NT2/D1 (cell line): ENCODE measurements around the gene ULK1.

Experiments used
- DNase-seq: peaks from one replicate; pipeline ENCODE4 v3.0.0-alpha.2; 2011; ENCODE audit warnings: low read depth, low spot score
- H3K27me3 ChIP-seq: 2 replicates; pipeline ENCODE4 v1.6.0; 2011; ENCODE audit warnings: mild to moderate bottlenecking; ENCODE audit not compliant: insufficient read length, insufficient read depth
- H3K36me3 ChIP-seq: 2 replicates; pipeline ENCODE4 v1.6.1; 2011; ENCODE audit warnings: mild to moderate bottlenecking, low read length, mixed read lengths; ENCODE audit not compliant: insufficient read depth, insufficient read length
- H3K4me1 ChIP-seq: 2 replicates; pipeline ENCODE4 v1.5.1; 2011; ENCODE audit not compliant: insufficient read depth, insufficient read length
- H3K4me3 ChIP-seq: 2 replicates; pipeline ENCODE4 v1.5.1; 2011; ENCODE audit warnings: low read depth; ENCODE audit not compliant: insufficient read length
- H3K9ac ChIP-seq: 2 replicates; pipeline ENCODE4 v1.6.0; 2011; ENCODE audit warnings: low read depth; ENCODE audit not compliant: insufficient read length
- H3K9me3 ChIP-seq: 2 replicates; pipeline ENCODE4 v1.5.1; 2011; ENCODE audit warnings: mild to moderate bottlenecking, low read length; ENCODE audit not compliant: insufficient read depth
- SUZ12 ChIP-seq: IDR thresholded peaks from 2 replicates; pipeline ENCODE4 v1.6.1; 2011; ENCODE audit not compliant: insufficient read length, insufficient read depth; ENCODE audit errors: extremely low read depth
- YY1 ChIP-seq: IDR thresholded peaks from 2 replicates; pipeline ENCODE4 v1.6.1; 2011; ENCODE audit not compliant: insufficient read length, insufficient read depth
- ZNF274 ChIP-seq: IDR thresholded peaks from 2 replicates; pipeline ENCODE4 v1.6.1; 2011; ENCODE audit warnings: mild to moderate bottlenecking, low read depth, low read length

ULK1 gene

DNA sequence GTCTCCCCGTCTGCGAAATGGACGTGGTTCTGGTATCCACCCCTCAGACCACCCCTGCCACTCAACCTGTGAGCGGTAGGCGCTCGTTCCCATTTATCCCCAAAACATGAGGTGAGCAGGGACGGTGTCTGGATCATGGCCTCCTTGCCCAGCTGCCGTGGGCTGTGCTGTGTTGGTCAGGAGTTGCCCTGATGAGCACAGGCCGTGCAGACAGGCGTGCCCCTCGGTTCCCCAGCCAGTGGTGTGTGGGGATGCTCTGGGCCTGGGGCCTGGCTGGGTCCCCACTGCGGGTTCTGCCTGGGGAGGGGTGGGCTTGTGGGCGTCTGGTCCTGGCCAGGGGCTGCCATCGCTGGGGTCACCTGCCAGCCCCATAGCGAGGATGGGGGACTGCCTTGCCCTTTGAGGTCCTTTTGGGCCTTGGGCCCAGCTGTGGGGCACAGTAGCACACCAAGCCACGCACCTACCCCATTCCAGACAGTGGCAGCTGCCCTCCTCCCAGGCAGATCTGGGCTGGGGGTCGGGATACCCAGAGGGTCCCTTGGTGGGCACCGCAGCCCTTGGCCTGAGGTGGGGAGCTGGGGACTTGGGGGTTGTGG lies 23.4 kb downstream of the ULK1 start:
- TF ChIP-seq ZNF274 (no peak), YY1 (no peak), SUZ12 (no peak)
- Histone ChIP-seq H3K9me3 (no peaks in the 10 kb centered on the region), H3K27me3 (no peaks in the 10 kb centered on the region), H3K4me1 (peaks cover 2% of the 10 kb centered on the region), H3K9ac (no peak overlapping the region), H3K36me3 (peaks cover 79% of the 10 kb centered on the region), H3K4me3 (no peak overlapping the region)
- DNase-seq = no peak

DNA sequence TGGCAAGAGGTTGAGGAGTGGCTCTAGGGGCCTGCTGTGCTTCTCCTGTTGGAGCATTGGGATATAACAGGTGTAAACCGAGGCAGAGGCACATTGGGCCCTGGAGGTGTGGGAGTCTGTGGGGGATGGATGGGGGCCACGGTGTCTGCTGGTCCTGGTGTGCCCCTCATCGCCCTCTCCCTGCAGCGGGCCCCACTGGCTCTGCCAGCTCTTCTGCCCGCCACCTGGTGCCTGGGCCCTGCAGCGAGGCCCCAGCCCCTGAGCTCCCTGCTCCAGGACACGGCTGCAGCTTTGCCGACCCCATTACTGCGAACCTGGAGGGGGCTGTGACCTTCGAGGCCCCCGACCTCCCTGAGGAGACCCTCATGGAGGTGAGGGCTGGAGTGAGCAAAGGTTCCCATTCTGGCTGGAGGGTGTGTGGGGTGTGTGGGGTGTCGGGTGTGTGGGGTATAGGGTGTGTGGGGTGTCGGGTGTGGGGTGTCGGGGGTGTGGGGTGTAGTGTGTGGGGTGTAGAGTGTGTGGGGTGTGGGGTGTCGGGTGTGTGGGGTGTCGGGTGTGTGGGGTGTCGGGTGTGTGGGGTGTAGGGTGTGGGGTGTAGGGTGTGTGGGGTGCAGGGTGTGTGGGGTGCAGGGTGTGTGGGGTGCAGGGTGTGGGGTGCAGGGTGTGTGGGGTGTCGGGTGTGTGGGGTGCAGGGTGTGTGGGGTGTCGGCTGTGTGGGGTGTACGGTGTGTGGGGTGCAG lies 24.1 kb downstream of the ULK1 start:
- no peaks in the 10 kb centered on the region for H3K4me1 ChIP-seq
- peaks cover 78% of the 10 kb centered on the region for H3K36me3 ChIP-seq
- H3K4me3 ChIP-seq = no peak overlapping the region
- no peak overlapping the region for H3K9ac ChIP-seq
- H3K27me3 ChIP-seq = no peaks in the 10 kb centered on the region
- no peak for TF ChIP-seq ZNF274
- no peak for TF ChIP-seq YY1
- no peak for TF ChIP-seq SUZ12
- no peak for DNase-seq
- no peaks in the 10 kb centered on the region for H3K9me3 ChIP-seq

DNA sequence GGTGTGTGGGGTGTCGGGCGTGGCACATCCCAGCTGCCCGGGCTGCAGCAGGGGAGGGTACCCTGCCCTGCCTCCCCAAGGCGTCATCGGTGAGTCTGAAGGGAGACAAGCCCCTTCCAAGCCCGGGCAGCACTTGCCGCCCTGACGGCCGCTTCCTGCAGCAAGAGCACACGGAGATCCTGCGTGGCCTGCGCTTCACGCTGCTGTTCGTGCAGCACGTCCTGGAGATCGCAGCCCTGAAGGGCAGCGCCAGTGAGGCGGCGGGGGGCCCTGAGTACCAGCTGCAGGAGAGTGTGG lies 24.6 kb downstream of the ULK1 start:
- Histone ChIP-seq H3K36me3 (peaks cover 74% of the 10 kb centered on the region), H3K9me3 (no peaks in the 10 kb centered on the region), H3K4me3 (no peak overlapping the region), H3K27me3 (no peaks in the 10 kb centered on the region), H3K4me1 (no peaks in the 10 kb centered on the region), H3K9ac (no peak overlapping the region)
- DNase-seq = no peak
- TF ChIP-seq YY1 (no peak), ZNF274 (no peak), SUZ12 (no peak)

DNA sequence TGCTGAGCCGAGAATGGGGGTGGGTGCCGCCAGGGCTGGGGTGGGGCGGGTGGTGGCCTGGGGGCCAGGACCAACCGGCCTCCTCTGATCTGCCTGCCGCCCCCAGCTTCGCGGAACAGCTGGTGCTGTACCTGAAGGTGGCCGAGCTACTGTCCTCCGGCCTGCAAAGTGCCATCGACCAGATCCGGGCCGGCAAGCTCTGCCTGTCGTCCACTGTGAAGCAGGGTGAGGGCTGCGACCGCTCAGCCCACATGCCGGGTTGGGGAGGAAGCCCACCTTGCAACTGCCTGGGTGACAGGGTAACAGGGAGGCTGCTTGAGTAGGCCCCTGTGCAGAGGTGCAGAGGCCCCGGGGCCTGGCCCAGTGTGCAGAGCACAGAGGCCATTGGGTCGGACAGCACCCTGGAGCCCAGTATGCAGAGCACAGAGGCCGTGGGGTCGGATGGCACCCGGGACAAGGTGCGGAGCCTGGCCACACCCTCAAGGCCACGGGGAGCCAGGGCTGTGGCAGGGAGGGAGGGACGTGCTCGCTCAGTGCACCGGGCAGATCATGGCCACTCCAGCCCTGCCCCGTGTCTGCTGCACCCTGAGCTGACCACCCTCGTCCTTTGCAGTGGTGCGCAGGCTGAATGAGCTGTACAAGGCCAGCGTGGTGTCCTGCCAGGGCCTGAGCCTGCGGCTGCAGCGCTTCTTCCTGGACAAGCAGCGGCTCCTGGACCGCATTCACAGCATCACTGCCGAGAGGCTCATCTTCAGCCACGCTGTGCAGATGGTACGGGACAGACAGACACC lies 25.1 kb downstream of the ULK1 start:
- no peaks in the 10 kb centered on the region for H3K4me1 ChIP-seq
- H3K4me3 ChIP-seq = no peak overlapping the region
- TF ChIP-seq ZNF274 (no peak), SUZ12 (no peak), YY1 (no peak)
- no peak overlapping the region for H3K9ac ChIP-seq
- peaks cover 68% of the 10 kb centered on the region for H3K36me3 ChIP-seq
- H3K9me3 ChIP-seq = no peaks in the 10 kb centered on the region
- DNase-seq = no peak
- no peaks in the 10 kb centered on the region for H3K27me3 ChIP-seq

DNA sequence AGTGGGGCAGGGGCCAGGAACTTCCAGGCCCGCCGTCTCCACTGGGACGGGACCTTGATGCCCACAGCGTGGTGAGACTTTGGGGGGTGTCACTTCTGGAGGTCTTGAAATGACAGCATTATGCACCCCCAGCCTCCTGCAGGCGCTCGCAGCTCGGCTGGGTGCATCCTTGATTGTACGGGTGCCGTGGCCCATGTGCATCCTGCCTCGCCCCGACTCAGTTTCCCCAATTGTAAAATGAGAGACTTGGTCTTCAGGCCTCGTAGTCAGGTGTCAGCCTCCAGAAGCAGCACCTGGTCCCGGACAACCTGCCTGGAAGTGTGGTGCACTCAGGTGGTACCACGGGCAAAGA lies 25.7 kb downstream of the ULK1 start:
- Histone ChIP-seq H3K27me3 (no peaks in the 10 kb centered on the region), H3K9ac (no peak overlapping the region), H3K9me3 (no peaks in the 10 kb centered on the region), H3K4me3 (no peak overlapping the region), H3K4me1 (no peaks in the 10 kb centered on the region), H3K36me3 (peaks cover 62% of the 10 kb centered on the region)
- TF ChIP-seq ZNF274 = no peak
- no peak for TF ChIP-seq SUZ12
- no peak for TF ChIP-seq YY1
- DNase-seq = no peak

DNA sequence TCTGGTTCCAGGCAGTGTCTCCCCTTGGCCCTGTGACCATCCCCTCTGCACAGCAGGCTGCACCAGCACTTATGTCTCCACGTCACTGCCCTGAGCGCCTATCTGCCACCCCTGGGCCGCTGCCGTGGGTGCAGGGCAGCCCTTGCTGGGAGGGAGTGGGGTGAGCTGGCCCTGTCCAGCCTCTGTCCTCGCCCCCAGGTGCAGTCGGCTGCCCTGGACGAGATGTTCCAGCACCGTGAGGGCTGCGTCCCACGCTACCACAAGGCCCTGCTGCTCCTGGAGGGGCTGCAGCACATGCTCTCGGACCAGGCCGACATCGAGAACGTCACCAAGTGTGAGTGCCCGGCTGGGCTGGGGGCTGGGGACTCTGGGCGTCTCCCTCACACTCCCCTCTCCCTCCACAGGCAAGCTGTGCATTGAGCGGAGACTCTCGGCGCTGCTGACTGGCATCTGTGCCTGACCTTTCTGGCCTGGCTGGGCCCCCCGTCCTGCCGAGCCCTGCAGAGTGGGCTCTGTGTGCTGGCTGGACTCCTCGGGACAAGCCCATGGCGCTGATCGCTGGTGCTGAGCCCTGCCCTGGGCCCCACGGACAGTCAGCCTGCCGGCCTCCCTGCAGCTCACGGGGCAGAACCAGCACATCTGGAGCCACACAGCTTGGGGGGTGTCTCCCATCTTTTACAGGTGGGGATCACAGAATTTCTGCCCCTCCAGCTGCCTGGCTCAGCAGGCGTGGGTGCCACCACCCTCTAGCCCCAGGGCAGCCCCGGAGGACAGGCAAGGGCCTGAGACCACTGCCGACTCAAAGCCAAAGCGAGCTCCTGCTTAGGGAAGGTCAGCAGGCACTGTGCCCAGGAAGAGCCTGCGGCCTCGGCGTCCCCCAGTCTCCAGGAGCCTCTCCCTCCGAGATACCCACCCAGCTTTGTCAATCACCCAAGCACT lies 26.7 kb downstream of the ULK1 start:
- Histone ChIP-seq H3K4me3 (no peak overlapping the region), H3K36me3 (peaks cover 53% of the 10 kb centered on the region), H3K9me3 (no peaks in the 10 kb centered on the region), H3K27me3 (no peaks in the 10 kb centered on the region), H3K9ac (no peak overlapping the region), H3K4me1 (no peaks in the 10 kb centered on the region)
- TF ChIP-seq SUZ12 (no peak), ZNF274 (no peak), YY1 (no peak)
- DNase-seq = no peak
